Nucleus accumbens (tissue), 56 donors: Measurements from ENCODE around the gene CDH15.
A peak's percentile ranks its signal among the peaks of the same experiment; 100 is the strongest.

Source experiments
- DNase-seq, 56 donors: peaks; one replicate each; lab custom pipeline; 2025; lab: John Stamatoyannopoulos, UW

Gene CDH15

DNA sequence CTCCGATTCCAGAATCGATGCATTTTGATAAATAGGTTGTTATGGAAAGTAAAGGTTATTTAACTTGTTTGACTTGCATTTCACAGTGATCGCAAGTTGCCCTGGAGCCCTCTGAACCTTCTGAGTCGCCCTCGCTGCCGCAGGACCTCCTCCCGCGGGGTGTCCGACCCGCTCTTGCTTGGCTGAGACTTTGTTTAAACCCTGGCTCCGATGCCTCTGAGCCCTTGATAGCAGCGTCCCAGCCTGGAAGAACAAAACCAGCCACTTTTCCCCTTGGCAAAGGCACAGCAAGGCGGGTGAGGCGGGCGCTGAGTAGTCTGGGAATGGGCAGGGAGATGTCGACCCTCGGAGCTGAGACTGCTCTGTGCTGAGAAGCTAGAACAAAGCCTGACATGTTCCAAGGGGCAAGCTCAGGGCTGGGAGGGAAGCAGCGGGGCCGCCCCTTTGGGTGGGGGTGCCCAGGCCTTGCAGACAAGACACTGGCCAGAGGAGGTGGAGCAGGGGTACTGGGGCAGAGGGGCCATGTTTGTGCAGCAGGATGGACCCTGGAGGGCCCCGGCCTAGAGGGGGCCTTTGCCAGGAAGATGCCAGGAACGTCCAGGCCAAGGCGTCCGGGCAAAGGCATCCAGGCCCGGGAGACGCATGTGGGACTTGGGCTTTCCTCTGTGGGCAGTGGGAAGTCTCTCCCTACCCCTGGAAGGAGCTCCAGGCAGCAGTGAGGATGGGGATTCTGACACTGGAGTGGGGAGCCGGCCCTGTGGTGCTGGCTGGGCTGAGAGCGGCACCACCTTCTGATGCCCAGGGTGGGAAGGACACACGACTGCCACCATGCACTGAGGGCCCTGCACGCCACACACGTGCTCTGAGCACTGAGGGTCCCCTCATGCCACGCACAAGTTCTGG is 30.3 kb upstream of the CDH15 start:
- DNase-seq: no peak

- no peak for DNase-seq
Observed at GRCh38 chr16:89141884-89142267, 29.7 kb upstream of the CDH15 start.

DNA sequence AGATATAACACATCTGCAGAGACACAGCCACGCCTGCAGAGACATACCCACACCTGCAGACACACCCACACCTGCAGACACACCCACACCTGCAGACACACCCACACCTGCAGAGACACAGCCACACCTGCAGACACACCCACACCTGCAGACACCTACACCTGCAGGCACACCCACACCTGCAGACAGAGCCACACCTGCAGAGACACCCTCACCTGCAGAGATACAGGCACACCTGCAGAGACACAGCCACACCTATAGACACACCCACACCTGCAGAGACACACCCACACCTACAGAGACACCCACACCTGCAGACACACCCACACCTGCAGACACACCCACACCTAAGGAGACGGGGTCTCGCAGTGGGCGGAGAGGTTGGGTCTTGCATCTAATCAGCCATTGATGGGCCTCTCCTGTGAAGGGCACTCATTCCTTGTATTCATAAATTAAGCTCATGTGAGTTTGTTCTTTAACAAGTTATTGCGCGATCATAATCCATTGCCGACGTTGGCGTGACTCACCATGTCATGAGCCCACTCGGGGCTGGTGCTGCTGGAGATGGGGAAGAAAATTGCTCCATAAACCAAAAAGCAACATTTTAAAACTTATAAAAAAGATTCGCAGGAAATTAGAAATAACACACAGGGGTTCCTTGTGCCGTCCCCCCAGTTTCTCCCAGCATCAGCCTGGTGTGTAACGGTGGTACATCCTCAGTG is 28.9 kb upstream of the CDH15 start:
- peak in 5 of 56 donors; percentile 6 to 50 (median 13) for DNase-seq

- no peak for DNase-seq
Observed at GRCh38 chr16:89143201-89143741, 28.3 kb upstream of the CDH15 start.

GRCh38 chr16:89143911-89144675 is 27.5 kb upstream of the CDH15 start:
- DNase-seq: no peak

DNA sequence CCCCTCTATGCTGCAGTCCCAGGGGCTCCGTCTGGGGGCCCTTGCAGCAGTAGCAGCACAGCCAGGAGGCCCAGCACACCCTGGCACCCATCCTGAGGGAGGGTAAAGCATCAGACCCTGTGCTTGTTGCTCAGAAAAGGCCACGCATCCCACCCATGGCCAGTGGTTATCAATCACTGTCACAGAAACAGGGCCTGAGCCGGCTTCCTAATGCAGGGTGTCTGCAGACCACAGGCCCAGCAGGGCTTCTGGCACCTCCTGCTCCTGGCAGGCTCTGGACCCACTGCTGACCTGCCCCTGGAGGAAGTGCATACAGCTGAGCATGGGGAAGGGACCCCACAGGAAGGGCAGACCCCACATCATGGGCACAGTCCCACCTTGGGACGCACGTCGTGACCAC is 26.9 kb upstream of the CDH15 start:
- DNase-seq: no peak

DNA sequence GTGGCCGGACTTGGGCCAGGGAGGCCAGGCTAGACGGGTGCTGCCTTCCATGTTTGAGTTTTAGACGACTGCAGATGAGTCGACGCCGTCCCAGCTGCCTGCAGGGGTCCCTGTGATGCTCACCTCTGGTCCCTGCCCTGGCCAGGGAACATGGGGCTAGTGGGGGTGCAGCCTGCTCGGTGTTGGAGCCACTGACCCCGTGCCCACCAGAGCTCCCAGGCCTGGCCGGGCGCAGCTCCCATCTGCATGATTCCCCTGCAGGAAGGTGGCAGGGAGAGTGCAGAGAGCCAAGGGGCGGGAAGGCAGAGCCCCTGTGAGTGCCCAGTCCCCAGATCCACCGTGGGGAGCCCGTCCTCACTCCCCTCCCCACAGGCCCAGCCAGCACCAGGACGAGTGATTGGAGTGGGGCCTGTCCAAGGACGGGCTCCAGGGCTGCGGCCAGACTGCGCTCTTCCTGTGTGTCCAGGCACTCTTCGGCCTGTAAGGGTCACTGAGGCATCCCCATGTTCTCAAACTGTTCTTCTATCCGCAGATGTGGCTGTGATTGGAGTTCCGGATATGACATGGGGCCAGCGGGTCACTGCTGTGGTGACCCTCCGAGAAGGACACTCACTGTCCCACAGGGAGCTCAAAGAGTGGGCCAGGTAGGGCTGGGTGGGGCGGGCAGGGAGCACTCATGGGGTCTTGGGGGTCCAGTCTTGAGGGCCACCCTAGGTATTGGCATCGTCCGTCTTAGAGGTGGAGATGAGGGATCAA is 26.0 kb upstream of the CDH15 start:
- DNase-seq: no peak

DNA sequence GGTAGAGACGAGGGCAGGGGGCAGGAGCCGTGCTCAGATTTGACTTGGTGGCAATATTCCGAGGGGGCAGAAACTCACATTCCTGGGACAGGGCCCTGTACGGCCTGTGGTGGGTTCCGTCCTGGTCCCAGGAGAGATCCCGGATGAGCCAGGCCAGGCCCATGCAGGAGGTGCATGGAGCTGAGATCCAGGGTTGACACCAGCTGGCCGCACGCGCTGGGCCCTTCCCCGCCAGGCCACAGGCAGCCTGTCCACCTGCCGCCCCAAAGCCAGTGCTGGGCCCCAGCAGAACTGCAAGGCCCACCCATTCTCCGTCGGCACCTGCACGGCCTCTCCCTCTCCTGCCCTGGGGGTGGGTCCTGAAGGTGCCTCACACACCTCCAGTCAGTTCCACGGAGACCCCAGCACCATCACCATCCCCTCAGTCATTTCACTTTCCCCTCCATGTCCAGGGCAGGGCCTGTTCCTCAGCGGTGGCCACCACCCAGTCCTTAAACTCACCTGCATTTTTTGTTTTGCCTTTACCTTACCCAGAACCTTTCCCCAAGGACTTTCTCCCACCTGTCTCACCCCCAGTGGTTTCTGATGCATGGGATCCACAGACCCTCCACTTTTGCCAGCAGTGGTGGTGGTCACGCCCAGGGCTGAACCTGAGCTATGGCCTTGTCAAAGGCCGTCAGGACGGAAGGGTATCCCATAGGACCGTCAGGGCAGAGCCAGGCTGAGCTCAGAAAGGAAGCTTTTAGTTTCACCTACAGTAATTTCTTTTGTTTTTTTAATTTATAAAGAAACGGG is 25.1 kb upstream of the CDH15 start:
- no peak for DNase-seq

- DNase-seq: no peak
Observed at GRCh38 chr16:89147085-89147817, 24.3 kb upstream of the CDH15 start.

DNA sequence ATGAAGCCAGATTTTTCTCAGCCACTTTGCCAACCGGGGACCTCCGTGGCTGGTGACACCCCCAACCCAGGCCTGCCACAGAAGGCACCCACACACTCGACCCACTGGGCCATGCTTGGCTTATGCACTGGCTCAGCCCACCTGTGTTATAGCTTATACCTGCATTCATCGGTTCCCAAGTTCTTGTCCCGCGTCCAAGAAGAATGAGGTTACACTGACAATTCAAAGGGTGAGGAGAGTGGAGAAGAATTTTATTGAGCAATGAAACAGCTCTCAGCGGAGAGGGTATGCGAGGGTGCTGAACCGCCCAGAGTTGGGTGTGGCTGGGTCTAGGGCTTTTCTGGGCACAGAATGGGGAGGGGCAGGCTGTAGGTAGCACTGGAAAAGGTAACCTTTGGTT is 22.2 kb upstream of the CDH15 start:
- no peak for DNase-seq

DNA sequence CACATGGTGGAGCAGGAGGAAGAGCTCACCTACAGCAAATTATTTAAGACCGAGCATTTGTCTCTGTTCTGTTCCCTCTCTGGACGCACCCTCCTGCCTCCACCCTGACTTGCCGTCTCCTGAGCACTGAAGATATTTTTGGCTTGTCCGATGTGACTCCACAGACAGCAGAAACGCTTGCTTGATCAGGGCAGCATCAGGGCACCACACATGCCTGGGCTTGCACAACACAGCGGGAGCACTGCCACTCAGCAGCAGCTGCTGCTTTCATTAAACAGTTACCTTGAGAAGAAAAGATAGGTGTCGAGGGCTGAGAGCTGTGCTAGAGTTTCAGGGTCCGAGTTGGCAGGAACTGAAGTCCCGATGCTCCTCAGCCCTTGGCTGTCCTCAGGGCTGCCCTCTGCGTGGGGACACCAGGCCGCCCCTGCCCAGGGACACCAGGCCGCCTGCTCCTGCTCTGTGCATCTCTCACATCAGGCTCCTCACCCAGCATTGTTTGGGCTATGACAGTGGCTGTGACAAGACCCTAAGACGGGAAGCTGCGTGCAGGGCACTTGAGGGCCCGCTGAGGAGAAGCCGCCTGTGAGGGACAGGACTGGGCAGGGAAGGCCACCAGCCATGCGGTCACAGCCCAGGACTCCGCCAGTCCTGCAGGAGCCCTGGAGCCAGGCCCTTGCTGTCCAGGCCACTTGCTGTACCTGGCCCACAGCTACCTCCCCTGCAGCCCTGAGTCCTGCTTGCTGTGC is 21.3 kb upstream of the CDH15 start:
- no peak for DNase-seq

DNA sequence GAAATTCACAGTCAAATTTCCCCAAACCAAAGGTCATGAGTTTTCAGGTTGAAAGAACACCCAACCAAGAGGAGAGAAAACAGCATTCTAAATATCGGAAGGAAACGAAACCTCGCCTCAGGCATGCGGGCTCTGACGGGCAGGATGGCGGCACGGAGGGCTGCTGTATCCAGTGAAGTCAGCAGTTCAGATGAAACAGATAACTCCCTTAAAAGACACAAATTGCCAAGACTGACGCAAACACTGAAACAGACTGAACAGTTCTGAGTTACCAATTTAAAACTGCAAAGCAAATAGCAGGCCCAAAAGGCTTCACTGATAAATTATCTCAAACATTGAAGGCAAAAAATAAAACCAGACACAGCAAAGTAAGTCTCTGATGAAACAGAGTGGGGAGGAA is 20.6 kb upstream of the CDH15 start:
- DNase-seq: no peak

DNA sequence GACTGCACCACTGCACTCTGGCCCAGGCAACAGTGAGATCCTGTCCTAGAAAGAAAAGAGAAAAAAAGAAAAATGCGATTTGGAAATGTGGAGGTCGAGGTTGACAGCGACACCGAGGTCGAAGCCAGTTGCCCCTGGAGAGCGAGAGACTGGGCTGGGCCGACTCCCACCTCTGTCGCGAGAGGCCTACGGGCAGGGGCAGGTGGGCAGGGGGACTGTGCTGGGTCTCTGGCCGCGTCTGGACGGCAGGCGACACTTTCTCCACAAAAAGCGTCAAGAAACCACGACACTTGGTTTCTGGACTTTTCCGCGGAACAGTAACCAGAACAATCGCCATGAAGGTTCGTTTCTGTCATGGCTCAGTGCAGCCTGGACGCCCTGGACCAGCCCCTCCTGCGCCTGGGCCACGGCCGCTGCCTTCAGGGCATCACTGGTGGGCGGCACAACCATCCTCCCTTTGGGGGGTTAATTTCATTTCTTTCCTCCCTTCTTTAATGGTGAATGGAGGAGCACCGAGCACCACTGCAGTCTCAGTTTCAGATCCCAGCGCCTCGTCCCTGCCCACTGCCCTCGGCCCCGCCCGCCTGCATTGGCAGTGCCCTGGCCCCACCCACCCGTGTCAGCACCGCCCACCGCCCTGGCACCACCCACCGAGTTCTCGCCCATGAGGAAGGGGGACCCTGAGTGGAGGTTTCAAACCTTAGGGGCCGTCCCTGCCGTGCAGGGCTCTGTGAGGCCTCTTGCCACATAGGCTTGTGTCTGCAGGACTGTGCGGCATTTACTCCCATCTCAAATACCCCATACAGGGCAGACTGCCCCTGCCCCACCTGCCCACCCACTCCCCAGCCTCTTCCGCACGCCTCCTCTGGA is 18.5 kb upstream of the CDH15 start:
- DNase-seq: peak in 1 of 56 donors; percentile 31

- DNase-seq: no peak
Observed at GRCh38 chr16:89153848-89154271, 17.7 kb upstream of the CDH15 start.

- DNase-seq: peak in 1 of 56 donors; percentile 5
Observed at GRCh38 chr16:89154390-89155183, 17.0 kb upstream of the CDH15 start.

- peak in 10 of 56 donors; percentile 7 to 63 (median 21) for DNase-seq
Observed at GRCh38 chr16:89155184-89155679, 16.3 kb upstream of the CDH15 start.
